NT2/D1 (cell line): ENCODE measurements around the gene PPM1N.

Source experiments
- SUZ12 ChIP-seq: IDR thresholded peaks from 2 replicates; pipeline ENCODE4 v1.6.1; 2011; ENCODE audit not compliant: insufficient read length, insufficient read depth; ENCODE audit errors: extremely low read depth
- YY1 ChIP-seq: IDR thresholded peaks from 2 replicates; pipeline ENCODE4 v1.6.1; 2011; ENCODE audit not compliant: insufficient read length, insufficient read depth
- ZNF274 ChIP-seq: IDR thresholded peaks from 2 replicates; pipeline ENCODE4 v1.6.1; 2011; ENCODE audit warnings: mild to moderate bottlenecking, low read depth, low read length

DNA sequence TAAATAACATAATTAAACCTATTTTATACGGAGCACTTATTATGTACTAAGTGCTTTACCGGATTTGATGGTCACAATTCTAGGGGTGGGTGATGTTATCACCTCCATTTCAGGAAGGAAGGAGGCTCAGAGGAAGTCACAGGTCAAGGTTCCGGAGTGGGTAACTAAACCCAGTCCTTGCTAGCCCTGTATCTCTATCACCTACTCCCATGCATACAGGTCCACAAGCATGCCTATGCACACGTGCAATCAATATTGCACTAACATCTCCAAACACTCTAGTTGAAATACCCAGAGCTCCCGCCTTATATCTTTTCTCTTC is 48.3 kb upstream of the PPM1N start:
- no peak for TF ChIP-seq ZNF274
- no peak for TF ChIP-seq SUZ12
- no peak for TF ChIP-seq YY1
